ENCODE measurements around the gene MIEN1. TPM values are rescaled to one million over a fixed set of nuclear protein-coding genes. Genes with fewer than 3 reads are reported as not detected.
A peak's percentile ranks its signal among the peaks of the same experiment; 100 is the strongest.
"Not testable (repeated sequence)": the region's sequence is repeated elsewhere in the genome, so short reads cannot be mapped to it uniquely, and the experiment has no call there.

The MIEN1 gene
- polyA plus RNA-seq, 4 donors, result 51.5 to 155 (median 114) TPM

DNA sequence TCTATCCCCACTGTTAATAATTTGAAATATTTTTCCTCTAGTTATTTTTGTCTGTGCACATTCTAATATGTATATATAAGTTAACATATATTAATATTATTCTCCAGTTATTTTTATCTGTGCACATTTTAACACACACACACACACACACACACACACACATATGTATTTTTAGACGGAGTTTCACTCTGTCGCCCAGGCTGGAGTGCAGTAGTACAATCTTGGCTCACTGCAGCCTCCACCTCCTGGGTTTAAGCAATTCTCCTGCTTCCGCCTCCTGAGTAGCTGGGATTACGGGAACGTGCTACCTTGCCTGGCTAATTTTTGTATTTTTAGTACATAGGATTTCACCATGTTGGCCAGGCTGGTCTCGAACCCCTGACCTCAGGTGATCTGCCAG is 12.7 kb downstream of the MIEN1 start:
- WGBS, 3 donors, result 87 to 90% (median 88%) methylated on average over 6 of the region's 6 CpGs
- Histone ChIP-seq H3K4me1 (ENCODE audit: control insufficient read depth in 3 of 3, insufficient read depth in 2 of 3, low read depth in 1 of 3, low read length in 2 of 3) (no peaks in the 10 kb centered on the region), H3K4me3 (ENCODE audit: low read depth in 1 of 3, low read length in 3 of 3) (no peak overlapping the region), H3K9me3 (ENCODE audit: control insufficient read depth in 2 of 2, insufficient read depth in 1 of 2, low read depth in 1 of 2, low read length in 1 of 2) (no peaks in the 10 kb centered on the region), H3K27me3 (ENCODE audit: control insufficient read depth in 3 of 3, insufficient read depth in 3 of 3, low read length in 3 of 3) (no peaks in the 10 kb centered on the region), H3K36me3 (ENCODE audit: control insufficient read depth in 3 of 3, insufficient read depth in 2 of 3, low read depth in 1 of 3, low read length in 3 of 3) (peaks cover 3 to 91% (median 15%) of the 10 kb centered on the region in 3 donors), H3K27ac (ENCODE audit: low read depth in 1 of 3, low read length in 2 of 3) (no peak overlapping the region)
- DNase-seq, result no peak
- FAIRE-seq, result no peak

DNA sequence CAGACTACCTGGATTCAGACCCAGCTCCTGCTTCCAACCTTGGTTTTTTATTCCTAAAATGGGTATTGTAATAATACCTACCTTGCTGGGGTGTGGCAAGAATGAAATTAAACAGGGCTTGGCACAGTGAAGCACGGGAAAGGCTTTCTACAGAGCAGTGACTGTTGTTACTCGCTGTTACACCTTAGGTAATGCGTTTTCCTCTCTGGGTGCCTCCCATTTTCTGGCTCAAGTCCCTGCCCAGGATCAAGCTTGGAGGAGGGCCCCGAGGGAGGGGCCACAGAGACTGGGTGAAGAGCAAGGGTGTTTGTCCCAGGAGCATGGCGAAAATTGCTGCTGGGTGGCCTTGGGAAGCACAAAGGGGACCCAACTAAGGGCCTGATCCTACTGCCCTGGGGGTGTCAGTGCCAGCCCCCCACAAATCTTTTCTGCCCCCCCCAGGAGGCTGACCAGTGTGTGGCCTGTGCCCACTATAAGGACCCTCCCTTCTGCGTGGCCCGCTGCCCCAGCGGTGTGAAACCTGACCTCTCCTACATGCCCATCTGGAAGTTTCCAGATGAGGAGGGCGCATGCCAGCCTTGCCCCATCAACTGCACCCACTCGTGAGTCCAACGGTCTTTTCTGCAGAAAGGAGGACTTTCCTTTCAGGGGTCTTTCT is 13.3 kb downstream of the MIEN1 start:
- Histone ChIP-seq H3K9me3 (ENCODE audit: control insufficient read depth in 2 of 2, insufficient read depth in 1 of 2, low read depth in 1 of 2, low read length in 1 of 2) (no peaks in the 10 kb centered on the region), H3K27me3 (ENCODE audit: control insufficient read depth in 3 of 3, insufficient read depth in 3 of 3, low read length in 3 of 3) (no peaks in the 10 kb centered on the region), H3K4me1 (ENCODE audit: control insufficient read depth in 3 of 3, insufficient read depth in 2 of 3, low read depth in 1 of 3, low read length in 2 of 3) (no peaks in the 10 kb centered on the region), H3K36me3 (ENCODE audit: control insufficient read depth in 3 of 3, insufficient read depth in 2 of 3, low read depth in 1 of 3, low read length in 3 of 3) (peaks cover 4 to 90% (median 17%) of the 10 kb centered on the region in 3 donors), H3K27ac (ENCODE audit: low read depth in 1 of 3, low read length in 2 of 3) (peak overlapping the region in 1 of 3 donors; percentile 12), H3K4me3 (ENCODE audit: low read depth in 1 of 3, low read length in 3 of 3) (no peak overlapping the region)
- WGBS, 3 donors, result 60 to 79% (median 64%) methylated on average over 11 of the region's 11 CpGs
- FAIRE-seq (no peak), DNase-seq (peak in 1 of 2 donors; percentile 56)

DNA sequence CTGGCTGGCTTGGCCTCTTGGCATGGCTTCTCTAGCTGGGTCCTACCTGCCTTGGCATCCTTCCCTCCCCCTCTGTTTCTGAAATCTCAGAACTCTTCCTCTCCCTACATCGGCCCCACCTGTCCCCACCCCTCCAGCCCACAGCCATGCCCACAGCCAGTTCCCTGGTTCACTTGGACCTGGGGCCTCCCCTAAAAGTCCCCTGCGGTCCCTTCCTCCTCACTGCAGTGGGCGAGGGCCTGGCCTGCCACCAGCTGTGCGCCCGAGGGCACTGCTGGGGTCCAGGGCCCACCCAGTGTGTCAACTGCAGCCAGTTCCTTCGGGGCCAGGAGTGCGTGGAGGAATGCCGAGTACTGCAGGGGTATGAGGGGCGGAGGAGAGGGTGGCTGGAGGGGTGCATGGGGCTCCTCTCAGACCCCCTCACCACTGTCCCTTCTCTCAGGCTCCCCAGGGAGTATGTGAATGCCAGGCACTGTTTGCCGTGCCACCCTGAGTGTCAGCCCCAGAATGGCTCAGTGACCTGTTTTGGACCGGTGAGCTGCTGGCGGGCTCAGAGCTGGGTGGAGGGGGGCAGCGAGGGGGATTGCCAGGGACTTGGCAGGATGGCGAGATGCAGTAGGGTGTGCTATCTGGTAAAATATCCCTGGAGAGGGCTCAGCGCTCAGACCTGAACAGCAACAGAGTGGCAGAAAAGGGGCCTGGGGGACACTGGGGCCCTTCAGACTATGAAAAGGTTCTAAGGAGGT is 14.1 kb downstream of the MIEN1 start:
- Histone ChIP-seq H3K9me3 (ENCODE audit: control insufficient read depth in 2 of 2, insufficient read depth in 1 of 2, low read depth in 1 of 2, low read length in 1 of 2) (no peaks in the 10 kb centered on the region), H3K27me3 (ENCODE audit: control insufficient read depth in 3 of 3, insufficient read depth in 3 of 3, low read length in 3 of 3) (no peaks in the 10 kb centered on the region), H3K4me3 (ENCODE audit: low read depth in 1 of 3, low read length in 3 of 3) (no peak overlapping the region), H3K27ac (ENCODE audit: low read depth in 1 of 3, low read length in 2 of 3) (peak overlapping the region in 1 of 3 donors; percentile 12), H3K36me3 (ENCODE audit: control insufficient read depth in 3 of 3, insufficient read depth in 2 of 3, low read depth in 1 of 3, low read length in 3 of 3) (peaks cover 7 to 90% (median 17%) of the 10 kb centered on the region in 3 donors), H3K4me1 (ENCODE audit: control insufficient read depth in 3 of 3, insufficient read depth in 2 of 3, low read depth in 1 of 3, low read length in 2 of 3) (no peaks in the 10 kb centered on the region)
- FAIRE-seq, result no peak
- 75 to 90% (median 80%) methylated on average over 15 of the region's 15 CpGs for WGBS, 3 donors
- DNase-seq, result no peak

DNA sequence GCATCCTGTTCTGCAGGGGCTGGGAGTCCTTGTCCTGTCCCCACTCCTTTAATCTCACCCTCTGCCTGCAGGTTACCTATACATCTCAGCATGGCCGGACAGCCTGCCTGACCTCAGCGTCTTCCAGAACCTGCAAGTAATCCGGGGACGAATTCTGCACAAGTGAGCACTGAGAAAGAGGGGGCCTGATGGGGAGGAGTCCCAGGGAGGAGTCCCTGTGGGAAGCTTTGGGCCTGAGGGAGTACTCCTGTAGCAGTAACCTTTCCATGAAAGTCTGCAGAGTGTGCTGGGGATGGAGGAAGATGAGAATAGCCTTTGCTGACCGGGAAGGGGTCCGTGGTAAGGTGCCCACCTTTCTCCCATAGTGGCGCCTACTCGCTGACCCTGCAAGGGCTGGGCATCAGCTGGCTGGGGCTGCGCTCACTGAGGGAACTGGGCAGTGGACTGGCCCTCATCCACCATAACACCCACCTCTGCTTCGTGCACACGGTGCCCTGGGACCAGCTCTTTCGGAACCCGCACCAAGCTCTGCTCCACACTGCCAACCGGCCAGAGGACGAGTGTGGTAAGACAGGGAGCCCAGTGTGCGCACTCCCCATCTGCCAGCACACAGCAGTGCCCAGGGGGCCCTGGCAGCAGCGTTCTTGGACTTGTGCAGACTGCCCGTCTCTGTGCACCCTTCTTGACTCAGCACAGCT is 14.8 kb downstream of the MIEN1 start:
- Histone ChIP-seq H3K27me3 (ENCODE audit: control insufficient read depth in 3 of 3, insufficient read depth in 3 of 3, low read length in 3 of 3) (no peaks in the 10 kb centered on the region), H3K4me3 (ENCODE audit: low read depth in 1 of 3, low read length in 3 of 3) (no peak overlapping the region), H3K9me3 (ENCODE audit: control insufficient read depth in 2 of 2, insufficient read depth in 1 of 2, low read depth in 1 of 2, low read length in 1 of 2) (no peaks in the 10 kb centered on the region), H3K27ac (ENCODE audit: low read depth in 1 of 3, low read length in 2 of 3) (no peak overlapping the region), H3K4me1 (ENCODE audit: control insufficient read depth in 3 of 3, insufficient read depth in 2 of 3, low read depth in 1 of 3, low read length in 2 of 3) (no peaks in the 10 kb centered on the region), H3K36me3 (ENCODE audit: control insufficient read depth in 3 of 3, insufficient read depth in 2 of 3, low read depth in 1 of 3, low read length in 3 of 3) (peaks cover 9 to 90% (median 17%) of the 10 kb centered on the region in 3 donors)
- WGBS, 3 donors, result 92 to 93% (median 93%) methylated on average over 16 to 18 of the region's 18 CpGs
- DNase-seq (no peak), FAIRE-seq (no peak)

DNA sequence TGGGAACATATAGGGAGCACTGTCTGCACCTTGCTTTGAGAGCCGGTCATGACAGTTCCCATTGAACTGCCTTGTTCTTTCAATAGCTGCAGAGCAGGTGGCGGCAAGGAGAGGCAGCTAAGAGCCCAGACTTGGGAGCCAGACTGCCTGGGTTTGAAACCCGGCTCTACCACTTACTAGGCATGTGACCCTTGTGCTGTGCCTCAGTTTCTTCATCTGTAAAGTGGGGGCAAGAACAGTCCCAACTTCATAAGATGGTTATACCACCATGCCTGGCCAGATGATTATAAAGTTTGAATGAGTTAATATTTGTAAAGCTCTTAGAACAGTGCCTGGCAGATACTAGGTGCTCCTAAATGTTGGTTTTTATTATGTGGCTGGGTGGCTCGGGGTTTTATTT is 16.1 kb downstream of the MIEN1 start:
- Histone ChIP-seq H3K36me3 (ENCODE audit: control insufficient read depth in 3 of 3, insufficient read depth in 2 of 3, low read depth in 1 of 3, low read length in 3 of 3) (peaks cover 10 to 90% (median 18%) of the 10 kb centered on the region in 3 donors), H3K27ac (ENCODE audit: low read depth in 1 of 3, low read length in 2 of 3) (no peak overlapping the region), H3K4me1 (ENCODE audit: control insufficient read depth in 3 of 3, insufficient read depth in 2 of 3, low read depth in 1 of 3, low read length in 2 of 3) (no peaks in the 10 kb centered on the region), H3K9me3 (ENCODE audit: control insufficient read depth in 2 of 2, insufficient read depth in 1 of 2, low read depth in 1 of 2, low read length in 1 of 2) (no peaks in the 10 kb centered on the region), H3K4me3 (ENCODE audit: low read depth in 1 of 3, low read length in 3 of 3) (no peak overlapping the region), H3K27me3 (ENCODE audit: control insufficient read depth in 3 of 3, insufficient read depth in 3 of 3, low read length in 3 of 3) (no peaks in the 10 kb centered on the region)
- FAIRE-seq (no peak), DNase-seq (no peak)
- WGBS, 3 donors, result 85 to 97% (median 92%) methylated on average over 4 of the region's 4 CpGs

DNA sequence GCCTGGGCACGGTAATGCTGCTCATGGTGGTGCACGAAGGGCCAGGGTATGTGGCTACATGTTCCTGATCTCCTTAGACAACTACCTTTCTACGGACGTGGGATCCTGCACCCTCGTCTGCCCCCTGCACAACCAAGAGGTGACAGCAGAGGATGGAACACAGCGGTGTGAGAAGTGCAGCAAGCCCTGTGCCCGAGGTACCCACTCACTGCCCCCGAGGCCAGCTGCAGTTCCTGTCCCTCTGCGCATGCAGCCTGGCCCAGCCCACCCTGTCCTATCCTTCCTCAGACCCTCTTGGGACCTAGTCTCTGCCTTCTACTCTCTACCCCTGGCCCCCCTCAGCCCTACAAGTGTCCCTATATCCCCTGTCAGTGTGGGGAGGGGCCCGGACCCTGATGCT is 18.5 kb downstream of the MIEN1 start:
- WGBS, 3 donors, result 90 to 92% (median 90%) methylated on average over 9 to 10 of the region's 10 CpGs
- H3K27me3 ChIP-seq (ENCODE audit: control insufficient read depth in 3 of 3, insufficient read depth in 3 of 3, low read length in 3 of 3), result no peaks in the 10 kb centered on the region
- FAIRE-seq (no peak), DNase-seq (no peak)
- no peaks in the 10 kb centered on the region for H3K9me3 ChIP-seq (ENCODE audit: control insufficient read depth in 2 of 2, insufficient read depth in 1 of 2, low read depth in 1 of 2, low read length in 1 of 2)
- H3K36me3 ChIP-seq (ENCODE audit: control insufficient read depth in 3 of 3, insufficient read depth in 2 of 3, low read depth in 1 of 3, low read length in 3 of 3), result peaks cover 10 to 94% (median 19%) of the 10 kb centered on the region in 3 donors
- no peak overlapping the region for H3K4me3 ChIP-seq (ENCODE audit: low read depth in 1 of 3, low read length in 3 of 3)
- peaks cover 0 to 1% (median 0%) of the 10 kb centered on the region in 3 donors for H3K4me1 ChIP-seq (ENCODE audit: control insufficient read depth in 3 of 3, insufficient read depth in 2 of 3, low read depth in 1 of 3, low read length in 2 of 3)
- no peak overlapping the region for H3K27ac ChIP-seq (ENCODE audit: low read depth in 1 of 3, low read length in 2 of 3)

DNA sequence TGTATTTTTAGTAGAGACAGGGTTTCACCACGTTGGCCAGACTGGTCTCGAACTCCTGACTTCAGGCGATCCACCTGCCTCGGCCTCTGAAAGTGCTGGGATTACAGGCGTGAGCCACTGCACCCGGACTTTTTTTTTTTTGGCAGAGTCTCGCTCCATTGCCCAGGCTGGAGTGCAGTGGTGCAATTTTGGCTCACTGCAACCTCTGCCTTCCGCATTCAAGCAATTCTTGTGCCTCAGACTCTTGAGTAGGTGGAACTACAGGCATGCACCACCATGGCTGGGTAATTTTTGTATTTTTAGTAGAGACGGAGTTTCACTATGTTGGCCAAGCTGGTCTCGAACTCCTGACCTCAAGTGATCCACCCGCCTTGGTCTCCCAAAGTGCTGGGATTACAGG is 19.3 kb downstream of the MIEN1 start:
- H3K4me3 ChIP-seq (ENCODE audit: low read depth in 1 of 3, low read length in 3 of 3); H3K27me3 ChIP-seq (ENCODE audit: control insufficient read depth in 3 of 3, insufficient read depth in 3 of 3, low read length in 3 of 3); DNase-seq; H3K27ac ChIP-seq (ENCODE audit: low read depth in 1 of 3, low read length in 2 of 3); H3K9me3 ChIP-seq (ENCODE audit: control insufficient read depth in 2 of 2, insufficient read depth in 1 of 2, low read depth in 1 of 2, low read length in 1 of 2); H3K4me1 ChIP-seq (ENCODE audit: control insufficient read depth in 3 of 3, insufficient read depth in 2 of 3, low read depth in 1 of 3, low read length in 2 of 3); FAIRE-seq: not testable (repeated sequence)
- 87 to 90% (median 89%) methylated on average over 11 of the region's 11 CpGs for WGBS, 3 donors
- H3K36me3 ChIP-seq (ENCODE audit: control insufficient read depth in 3 of 3, insufficient read depth in 2 of 3, low read depth in 1 of 3, low read length in 3 of 3), result peaks cover 10 to 94% (median 19%) of the 10 kb centered on the region in 3 donors

Measured in small intestine (tissue), 7 donors.